ENCODE results near the gene LINGO4.
A peak's percentile ranks its signal among the peaks of the same experiment; 100 is the strongest.

Gene LINGO4

DNA sequence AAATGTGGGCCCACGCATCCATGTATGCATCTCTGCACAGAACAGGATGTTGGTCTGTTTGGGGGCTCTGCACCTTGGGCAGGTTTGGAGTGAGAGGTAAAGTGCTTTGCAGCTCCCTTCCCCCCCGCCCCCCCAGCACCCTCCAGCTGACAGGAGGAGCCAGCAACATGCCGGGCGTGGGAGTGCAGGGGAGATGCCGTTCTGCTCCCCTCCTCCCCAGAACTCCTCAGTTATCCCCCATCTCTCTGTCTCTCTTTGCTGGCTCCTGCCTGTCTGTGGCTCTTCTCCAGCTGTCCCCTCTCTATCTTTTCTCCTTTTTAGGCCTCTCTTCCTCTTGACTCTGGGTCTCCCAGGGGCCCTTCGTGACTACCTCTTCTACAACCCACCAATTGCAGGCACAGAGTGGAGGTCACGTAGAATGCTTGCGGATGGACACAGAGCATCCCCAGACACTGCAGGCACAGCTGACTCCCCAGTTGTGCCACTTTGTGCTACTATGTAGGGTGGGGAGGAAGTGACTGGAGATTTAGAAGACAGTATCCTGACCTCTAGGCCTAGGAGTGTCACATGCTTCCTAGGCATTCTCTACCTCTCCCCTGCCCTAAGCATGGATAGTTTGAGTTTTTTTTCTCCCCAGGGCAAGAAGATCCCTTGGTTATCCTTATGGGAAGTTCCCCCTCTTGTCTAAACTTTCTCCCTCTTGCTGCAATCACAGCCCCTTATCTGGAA lies 28.1 kb upstream of the LINGO4 start:
- DNase-seq = no peak

DNA sequence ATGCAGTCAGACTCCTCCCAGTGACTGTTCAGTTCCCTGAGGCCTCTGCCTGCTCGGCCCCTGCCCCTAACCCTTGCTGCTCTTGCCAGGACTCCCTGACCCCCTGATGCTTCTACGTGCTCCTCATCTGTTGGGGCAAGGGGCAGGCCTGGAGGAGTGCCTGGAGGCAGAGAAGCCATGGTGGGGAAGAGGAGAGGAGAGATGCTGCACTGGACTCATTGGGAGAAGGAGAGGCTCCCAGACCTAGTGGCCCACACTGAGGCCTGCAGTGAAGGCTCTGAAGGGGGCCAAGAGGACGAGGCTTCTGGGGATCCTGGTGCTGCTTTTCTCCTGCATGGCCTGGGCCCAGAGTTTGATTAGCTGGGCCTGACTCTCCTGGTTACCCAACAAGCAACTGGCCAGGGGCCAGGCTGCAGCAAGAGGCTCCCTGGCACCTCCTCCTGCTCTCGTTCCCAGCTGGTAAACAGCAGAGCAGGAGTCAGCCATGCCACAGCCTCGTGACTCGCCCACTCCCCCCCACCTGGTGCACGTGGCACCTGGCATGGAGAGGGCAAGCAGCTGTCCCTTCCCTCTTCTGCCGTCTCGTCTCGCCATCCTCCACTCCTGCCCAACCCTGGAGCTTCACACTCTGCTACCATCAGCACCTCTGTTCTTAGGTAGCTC lies 27.2 kb upstream of the LINGO4 start:
- DNase-seq = no peak

DNA sequence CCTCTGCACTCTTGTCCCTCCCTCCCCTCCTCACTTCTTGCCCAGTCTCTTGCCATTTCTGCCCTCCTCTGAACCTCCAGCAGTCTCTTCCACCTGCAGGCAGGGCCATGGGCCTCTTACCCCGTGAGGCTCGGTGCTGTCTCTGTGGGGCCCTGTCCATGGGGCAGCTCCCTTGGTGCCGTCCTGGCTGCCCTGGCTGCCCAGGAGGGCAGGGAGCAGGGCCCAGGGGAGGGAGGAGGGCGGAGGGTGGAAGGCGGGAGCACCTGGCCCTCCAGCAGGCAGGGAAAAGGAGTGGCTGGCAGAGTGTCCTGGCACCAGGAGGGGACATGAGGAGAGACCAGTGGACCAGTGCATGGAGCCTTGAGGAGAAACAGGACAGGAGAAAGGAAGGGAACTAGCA lies 26.4 kb upstream of the LINGO4 start, which contains the start of gene RORC:
TSS of gene RORC (minus strand) at position 198 of the 400 bp plus-strand sequence. CDS start at position 160, 38 bp downstream.
- DNase-seq = no peak

DNA sequence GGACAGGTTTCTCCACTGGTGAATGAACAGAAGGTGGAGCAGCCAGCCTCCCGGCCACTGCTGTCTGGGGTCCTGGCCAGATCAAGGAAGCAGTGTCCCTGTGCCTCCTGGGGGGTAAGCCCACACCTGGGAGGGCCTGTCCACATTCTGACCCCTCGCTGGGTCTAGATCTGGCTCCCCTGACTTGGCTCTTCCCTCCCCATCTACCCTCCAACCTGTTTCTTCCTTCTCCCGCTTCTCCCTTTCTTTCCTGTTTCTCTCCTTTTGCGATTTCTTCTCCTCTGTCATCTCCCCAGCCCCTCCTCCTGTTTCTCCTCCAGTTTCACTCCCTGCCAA lies 26.0 kb upstream of the LINGO4 start:
- no peak for DNase-seq

DNA sequence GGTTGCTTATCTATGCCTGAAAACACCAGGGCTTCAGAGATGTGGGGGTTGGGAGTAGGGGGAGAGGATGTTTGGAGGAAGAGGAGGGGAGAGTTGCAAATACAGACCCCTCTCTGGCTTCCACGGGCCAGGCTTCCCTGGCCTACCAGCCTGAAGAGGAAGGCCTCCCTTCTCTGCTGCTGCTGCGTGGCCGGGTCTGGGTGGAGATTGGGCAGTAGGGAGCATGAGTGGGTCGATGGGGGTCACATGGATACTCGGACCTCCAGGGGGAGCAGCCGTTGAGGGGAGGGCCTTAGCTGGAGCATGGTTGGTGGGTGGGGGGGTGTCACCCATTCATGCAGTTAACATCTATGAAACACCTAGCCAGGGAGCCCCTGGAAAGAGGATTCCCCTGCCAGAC lies 24.8 kb upstream of the LINGO4 start:
- no peak for DNase-seq

DNA sequence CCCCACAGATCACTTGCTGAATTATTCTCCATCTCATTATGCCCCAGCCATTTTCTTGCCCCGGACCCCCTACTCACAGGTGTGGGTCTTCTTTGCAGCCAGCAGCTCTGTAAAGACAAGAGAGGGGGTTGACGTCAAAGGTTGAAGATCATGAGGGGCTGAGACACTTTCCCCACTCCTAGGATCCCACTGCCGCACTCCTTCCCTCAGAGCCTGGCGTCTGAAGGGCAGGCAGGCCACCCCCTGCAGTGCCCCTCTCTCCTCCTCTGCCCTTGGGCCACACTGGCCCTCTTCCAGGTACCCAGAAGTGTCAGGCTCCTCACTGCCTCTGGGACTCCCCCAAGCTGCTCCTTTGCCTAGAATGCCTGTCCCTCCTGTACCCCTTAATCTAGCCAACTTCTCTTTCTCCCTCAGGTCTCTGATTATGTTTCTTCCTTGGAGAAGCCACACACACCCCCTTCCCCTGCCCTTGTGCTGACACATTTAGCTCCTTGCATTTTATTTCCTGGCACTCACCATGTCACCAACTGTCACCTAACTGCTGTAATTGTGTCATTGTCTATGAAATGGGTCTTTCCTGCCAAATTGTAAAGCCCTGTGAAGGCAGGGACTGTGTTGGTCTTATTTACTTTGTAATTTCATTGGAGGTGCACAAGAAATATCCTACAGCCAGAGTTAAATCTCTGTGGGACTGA lies 24.3 kb upstream of the LINGO4 start:
- no peak for DNase-seq

DNA sequence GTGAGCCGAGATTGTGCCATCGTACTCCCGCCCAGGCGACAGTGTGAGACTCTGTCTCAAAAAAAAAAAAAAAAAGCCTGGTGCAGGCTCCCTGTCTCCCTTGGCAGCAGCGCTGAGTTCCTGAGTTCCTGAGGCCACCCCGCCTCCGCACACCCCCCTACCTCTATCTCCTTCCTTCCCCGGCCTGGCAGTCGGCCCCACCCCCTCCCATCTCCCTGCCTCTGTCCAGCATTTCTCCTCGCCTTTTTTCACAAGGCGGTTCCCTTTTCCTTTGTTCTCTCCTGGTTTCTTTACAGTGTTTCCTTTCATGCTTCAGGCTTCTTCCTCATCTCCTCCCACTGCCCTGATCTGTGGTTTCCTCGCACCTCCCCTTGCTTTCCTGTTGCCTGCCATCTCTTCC lies 23.7 kb upstream of the LINGO4 start:
- peak; percentile 51 for DNase-seq

DNA sequence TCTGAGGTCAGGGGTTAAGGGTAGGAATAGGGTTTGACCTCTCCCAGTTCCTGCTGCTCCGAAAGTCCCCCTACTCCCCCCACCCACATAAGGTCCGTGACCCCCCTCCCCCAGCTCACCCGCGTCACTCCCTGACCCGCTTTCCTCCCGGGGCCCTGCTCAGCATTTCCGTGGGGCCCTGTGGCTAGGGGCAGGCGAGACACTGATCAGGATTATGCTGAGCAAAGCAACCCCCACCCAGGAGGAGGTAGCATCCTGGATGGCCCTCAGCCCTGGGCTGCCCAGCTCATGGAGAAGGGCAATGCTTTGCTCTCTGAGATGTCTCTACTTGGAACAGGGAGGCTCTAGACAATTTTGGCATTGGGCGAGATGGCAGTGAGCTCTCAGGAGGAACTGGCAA lies 22.6 kb upstream of the LINGO4 start:
- DNase-seq = no peak

DNA sequence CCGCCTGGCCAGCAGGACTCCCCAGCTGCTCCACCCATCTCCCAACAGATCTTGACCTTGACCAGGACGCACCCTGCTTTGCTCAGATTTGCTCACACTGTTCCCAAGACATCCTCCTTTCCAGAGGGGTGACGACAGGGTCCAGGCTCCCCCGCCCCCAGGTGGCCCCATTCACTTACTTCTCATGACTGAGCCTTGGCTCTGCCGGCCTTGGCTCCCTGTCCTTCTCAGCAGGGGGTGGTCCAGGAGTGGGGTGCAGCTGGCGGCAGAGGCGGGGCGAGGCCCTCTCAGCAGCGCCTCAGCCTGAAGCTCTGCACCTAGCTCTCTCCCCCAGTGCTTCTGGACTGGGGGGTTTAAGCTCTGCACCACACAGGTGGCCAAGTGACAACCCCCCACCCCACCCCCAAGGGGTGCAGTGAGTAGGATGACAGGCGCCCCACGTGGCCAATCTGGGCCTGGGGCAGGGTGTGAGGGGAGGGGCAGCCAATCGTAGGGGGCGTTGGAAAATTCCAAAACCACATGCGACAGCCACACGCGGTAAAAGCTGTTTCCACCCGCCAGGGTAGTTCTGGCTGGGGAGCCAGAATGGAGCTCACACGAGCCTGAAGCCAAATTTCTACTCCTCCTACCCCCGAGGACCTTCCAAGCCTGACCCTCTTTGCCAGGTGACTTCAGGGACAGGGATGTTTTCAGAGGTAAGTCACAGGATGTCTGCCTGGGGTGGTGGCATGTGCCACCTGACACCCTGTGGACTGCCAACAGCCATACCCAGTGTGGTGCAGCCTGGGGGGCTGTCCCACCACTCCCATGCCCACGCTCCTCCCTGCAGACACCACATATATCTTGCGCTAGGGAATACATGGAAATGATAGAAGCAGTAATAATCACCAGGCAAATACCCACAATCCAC lies 20.8 kb upstream of the LINGO4 start:
- no peak for DNase-seq

DNA sequence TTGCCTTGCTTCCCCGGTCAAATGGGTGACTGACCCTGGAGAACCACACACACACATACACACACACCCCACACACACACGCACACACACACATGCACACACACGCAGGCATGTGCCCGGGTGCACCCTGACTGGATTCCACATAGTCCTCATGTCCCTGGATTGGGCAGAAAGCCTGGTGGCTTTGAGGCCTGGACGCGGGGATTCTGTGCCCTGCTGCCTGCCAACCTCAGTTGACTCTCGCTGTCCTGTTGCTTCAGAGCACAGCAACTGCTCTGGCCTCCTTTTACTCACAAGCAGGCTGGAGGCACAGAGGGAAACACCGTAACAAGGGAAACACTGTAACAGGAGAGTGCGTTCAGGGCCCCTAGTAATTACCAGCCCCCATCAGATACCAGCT lies 20.0 kb upstream of the LINGO4 start:
- DNase-seq = no peak

DNA sequence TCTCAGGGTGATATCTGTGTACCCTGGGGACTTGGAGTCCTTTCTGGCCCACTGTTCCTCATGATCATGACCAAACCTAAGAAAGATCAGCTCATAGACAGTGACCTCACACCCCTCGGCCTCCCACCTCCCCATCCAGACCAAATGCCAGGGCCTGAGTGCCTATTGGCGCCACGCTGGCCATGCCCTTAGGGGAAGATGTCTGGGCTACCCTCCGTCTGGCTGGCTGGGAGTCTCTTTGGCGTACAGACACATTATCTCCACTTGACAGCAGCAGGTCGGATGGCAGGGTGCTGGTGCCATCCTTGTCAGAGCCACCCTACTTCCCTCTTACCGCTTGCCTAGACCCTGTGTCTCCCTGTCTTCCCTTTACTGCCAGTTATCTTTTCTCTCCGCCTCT lies 18.0 kb upstream of the LINGO4 start:
- DNase-seq = no peak

DNA sequence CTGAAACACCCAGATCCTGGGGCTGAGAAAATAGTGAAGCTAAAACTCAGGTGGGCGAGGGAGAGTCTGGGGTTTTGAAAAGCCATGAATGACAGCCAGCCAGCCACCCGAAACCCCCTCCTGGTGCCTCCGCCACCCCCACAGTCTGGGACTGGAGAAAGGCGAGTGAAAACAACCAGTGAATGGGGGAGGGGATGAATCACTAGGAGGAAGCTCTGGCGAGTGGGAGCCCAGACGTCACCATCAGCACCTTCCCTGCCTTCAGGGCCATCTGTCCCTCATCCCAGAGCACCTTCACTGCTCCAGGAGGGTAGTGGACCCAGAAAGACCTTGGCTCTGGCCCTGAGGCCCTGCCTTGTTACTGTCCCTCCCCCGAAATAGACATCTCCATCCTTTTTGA lies 17.2 kb upstream of the LINGO4 start:
- no peak for DNase-seq

DNA sequence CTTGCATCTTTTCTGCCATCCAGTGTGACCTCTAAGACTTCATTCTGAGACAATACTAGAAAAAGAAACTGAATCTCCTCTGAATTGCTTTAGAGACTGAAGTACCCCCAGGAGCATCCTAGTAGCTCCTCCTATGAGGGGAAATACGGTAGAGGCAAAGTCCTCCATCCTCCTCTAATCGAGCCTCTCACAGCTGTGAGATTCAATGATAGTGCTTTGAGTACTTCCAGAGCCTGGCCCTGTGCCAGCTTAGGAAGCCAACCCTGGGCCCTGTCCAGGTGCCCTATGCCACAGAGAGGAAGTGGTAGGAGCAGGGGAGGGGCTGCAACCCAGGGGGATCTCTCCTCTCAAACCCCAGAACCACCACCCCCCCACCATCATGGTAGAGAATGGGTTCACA lies 15.7 kb upstream of the LINGO4 start:
- peak; percentile 48 for DNase-seq

DNA sequence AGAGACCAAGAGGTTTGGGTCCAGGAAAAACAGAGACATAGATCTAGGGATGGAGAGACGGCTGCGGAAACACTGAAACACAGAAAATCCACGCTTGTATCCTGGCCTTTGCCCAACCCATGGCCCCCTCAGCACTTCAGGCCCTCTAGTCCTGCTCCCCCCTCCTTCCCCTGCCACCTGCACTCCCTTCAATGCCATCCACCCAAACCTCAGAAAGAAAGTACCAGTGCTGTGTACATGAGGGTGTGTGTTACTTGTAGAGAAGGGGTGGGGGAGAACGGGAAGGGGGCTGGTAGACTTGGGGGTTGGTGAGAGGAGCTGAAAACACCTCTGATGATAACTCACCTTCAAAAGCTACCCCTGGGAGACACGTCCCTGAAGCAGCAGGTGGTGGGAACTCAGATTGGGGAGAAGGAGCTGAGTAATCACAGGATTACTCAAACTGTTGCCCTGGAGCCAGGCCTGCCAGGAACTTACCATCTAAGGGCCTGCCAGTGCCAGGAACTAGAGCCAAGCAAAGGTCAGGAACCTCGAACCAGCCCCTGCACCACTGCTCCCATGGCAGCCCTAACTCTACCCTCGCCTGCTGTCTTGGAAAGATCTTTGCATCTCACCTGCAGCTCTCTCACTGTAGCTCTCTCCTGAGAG lies 14.9 kb upstream of the LINGO4 start:
- DNase-seq = no peak

DNA sequence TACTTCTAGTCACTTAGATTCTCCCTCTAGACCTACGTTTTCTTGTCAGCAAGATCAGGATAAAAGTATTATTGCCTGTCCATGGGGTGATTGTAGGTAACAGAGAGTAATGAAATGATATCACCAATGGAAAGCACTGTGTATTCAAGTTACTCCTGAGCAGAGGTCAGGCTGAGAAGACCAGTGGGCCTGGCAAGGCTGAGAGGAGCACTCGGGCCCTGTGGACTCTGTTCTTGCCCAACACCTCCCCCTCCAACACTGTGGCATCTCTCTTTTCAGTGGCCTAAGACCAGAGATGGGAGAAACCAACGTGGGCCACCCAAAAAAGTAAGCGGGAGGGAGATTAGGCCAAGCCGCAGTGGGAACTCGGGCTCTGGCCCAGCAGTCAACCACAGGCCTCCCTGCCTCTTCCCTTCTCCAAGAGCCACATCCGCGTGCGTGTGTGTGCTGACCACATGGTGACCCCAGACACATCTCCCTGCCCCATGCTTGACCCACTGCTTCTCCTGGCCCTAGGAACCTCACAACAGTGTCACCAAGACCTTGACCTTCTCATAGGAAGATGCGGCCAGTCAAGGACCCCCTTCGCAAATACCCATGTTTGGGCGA lies 14.1 kb upstream of the LINGO4 start:
- no peak for DNase-seq

DNA sequence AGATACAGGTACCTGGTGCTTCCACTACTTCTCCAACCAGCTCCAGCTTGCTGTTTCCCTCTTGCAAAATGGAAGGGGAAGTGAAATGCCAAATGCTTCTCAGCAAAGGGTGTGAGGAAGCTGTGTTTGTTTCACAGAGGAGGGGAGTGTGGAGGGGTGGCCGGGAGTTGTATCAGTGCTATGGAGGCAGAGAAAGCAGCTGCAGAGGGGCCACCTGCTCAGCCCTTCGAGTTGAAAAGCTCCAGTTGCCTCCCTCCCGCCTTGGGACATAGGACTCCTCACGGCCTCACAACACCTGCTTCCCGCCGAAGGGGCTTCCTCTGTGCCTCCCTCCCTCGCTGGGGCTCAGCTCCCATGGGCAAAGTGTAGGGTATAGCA lies 12.1 kb upstream of the LINGO4 start:
- DNase-seq = no peak

DNA sequence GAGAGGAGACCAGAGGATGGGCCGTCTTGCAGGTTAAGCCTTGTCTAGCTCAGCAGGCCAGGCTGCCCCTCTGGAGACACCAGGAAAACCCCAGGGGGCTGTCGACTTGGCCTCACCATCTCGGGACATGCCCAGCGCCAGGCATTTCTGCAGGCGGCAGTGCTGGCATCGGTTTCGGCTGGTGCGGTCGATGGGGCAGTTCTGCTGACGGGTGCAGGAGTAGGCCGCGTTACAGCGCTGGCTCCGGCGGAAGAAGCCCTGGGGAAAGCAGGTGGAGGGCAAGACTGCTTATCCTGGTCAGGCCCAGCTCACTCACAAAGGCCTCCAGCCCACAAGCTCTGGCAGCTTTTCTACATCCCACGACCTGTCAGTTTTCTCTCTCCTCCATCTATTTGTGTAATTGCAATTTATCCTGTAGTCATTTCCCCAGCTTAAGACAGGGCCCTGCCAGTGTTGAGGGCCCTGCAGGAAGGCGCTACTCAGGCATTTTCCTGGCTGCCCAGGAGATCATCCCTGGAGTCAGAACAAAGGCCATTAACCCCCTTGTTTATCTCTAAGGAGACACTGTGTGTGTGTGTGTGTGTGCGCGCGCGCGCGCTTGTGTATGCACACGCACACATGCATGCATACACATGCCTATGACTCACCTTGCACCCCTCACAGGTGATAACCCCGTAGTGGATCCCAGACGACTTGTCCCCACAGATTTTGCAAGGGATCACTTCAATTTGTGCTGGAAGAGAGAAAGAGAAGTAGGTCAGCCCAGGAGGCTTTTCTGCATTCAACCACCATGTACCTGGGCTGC lies 11.5 kb upstream of the LINGO4 start:
- no peak for DNase-seq

DNA sequence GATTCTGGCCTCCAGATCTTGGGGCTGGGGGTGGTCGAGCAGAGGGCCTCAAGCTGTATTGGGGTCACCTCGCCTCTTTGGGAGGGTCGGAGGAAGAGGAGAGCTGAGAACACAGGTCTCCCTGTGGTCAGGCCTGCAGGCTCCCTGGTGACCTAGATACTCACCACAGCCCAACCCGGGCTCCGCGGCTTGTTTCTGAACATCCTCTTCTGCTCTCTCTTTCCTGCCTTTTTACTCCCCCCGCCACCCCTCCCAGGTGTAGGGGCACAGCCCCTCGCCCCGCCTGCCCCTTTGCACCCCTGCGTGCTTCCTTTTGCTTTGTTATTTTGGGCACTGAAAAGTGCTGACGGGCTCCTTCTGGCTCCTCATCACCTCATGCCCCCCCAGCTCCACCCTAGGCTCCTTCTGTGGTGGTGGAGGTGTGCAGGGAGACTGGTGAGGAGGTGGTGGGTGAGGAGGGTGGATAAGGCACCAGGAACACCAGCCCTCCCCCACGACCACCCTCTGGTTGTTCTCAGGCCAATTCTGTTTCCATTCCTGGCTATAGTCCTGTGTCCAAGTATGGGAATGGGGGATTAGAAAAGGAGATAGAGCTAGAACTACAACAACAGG lies 10.6 kb upstream of the LINGO4 start:
- DNase-seq = no peak

DNA sequence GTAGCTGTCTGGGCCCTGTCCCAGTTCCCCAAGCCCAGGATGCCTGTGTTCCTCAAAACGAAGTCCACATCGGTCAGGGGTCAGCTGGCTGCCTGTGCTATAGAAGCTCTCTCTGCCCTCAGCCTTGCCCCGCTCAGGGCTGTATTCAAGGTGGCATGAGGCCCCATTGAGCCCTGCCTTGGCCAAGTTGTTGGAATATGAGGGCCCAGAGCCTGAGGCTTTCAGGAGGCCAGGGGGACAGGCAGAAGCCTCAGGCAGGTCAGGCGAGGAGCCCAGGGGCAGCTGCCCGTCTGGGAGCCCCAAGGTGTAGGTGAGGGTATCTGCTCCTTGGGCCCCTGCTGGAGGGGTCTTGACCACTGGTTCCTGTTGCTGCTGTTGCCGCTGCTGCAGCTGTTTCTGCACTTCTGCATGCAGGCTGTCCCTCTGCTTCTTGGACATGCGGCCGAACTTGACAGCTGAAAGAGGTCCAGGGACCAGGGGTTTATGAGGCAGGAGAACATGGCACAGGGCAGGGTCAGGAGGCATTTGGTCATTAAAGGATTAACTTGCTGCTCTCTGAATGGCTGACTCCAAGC lies 9.8 kb upstream of the LINGO4 start:
- DNase-seq = no peak

DNA sequence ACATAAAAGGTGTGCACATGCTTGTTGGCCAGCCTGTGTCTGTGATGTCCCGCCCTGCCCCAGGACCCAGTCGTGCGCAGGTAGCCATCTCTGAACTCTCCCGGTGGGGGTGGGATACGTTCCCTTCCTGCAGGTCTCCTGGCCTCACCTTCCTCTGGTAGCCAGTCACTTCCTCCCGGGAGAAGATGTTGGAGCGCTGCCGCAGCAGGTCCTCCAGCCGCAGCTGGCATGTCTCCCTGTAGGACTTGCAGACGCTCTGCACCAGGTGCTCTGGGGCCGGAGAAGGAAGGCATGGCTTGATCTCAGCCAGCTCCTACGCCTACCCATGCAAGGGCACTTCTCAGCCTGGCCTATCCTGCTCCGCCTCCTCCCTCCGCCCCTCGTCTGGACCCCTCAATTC lies 9.2 kb upstream of the LINGO4 start:
- DNase-seq = no peak

Measured in hematopoietic multipotent progenitor cell treated with erythropoietin and hydrocortisone succinate and interleukin-3 and kit ligand, for 4 days (in vitro differentiated cells).